Suppressor macrophage treated with lipopolysaccharide for 1 hour (primary cell): ENCODE results near the gene SLC22A4.

Source experiments
- DNase-seq, 3 donors: peaks; one replicate each; pipeline ENCODE4 v3.0.0-alpha.2; 2020 to 2022

Gene SLC22A4

GRCh38 chr5:132275367-132276220, 18.6 kb upstream of the SLC22A4 start:
- no peak for DNase-seq

GRCh38 chr5:132277256-132277655, 16.9 kb upstream of the SLC22A4 start:
- no peak for DNase-seq

- no peak for DNase-seq
Measured at GRCh38 chr5:132277971-132278853, 16.0 kb upstream of the SLC22A4 start.

- DNase-seq = no peak
Measured at GRCh38 chr5:132279801-132280200, 14.4 kb upstream of the SLC22A4 start.

GRCh38 chr5:132280371-132281240, 13.6 kb upstream of the SLC22A4 start:
- DNase-seq = no peak

GRCh38 chr5:132281856-132282614, 12.2 kb upstream of the SLC22A4 start:
- DNase-seq = no peak

- DNase-seq = peak in 2 of 3 donors; percentile 35 to 37
Measured at GRCh38 chr5:132283423-132284043, 10.7 kb upstream of the SLC22A4 start.

GRCh38 chr5:132289097-132289496, 5.1 kb upstream of the SLC22A4 start:
- DNase-seq = no peak

GRCh38 chr5:132291026-132291425, 3.2 kb upstream of the SLC22A4 start:
- no peak for DNase-seq

GRCh38 chr5:132293066-132293991, 865 bp upstream of the SLC22A4 start:
- peak; percentile 94 to 97 (median 97) for DNase-seq

- DNase-seq = peak; percentile 94 to 97 (median 95)
Measured at GRCh38 chr5:132294728-132295504, 722 bp downstream of the SLC22A4 start.

- DNase-seq = no peak
Measured at GRCh38 chr5:132295505-132296411, 1.6 kb downstream of the SLC22A4 start.

- no peak for DNase-seq
Measured at GRCh38 chr5:132296412-132297016, 2.3 kb downstream of the SLC22A4 start.

- DNase-seq = no peak
Measured at GRCh38 chr5:132297211-132297940, 3.2 kb downstream of the SLC22A4 start.

- peak; percentile 67 to 86 (median 74) for DNase-seq
Measured at GRCh38 chr5:132298298-132299212, 4.4 kb downstream of the SLC22A4 start.

GRCh38 chr5:132299917-132300316, 5.7 kb downstream of the SLC22A4 start:
- DNase-seq = no peak
